Glomerular visceral epithelial cell (primary cell): ENCODE results near the gene DHX16.

Source experiments
- DNase-seq: peaks from one replicate; pipeline ENCODE4 v3.0.0-alpha.2; 2016; ENCODE audit errors: extremely low spot score

The DHX16 gene

DNA sequence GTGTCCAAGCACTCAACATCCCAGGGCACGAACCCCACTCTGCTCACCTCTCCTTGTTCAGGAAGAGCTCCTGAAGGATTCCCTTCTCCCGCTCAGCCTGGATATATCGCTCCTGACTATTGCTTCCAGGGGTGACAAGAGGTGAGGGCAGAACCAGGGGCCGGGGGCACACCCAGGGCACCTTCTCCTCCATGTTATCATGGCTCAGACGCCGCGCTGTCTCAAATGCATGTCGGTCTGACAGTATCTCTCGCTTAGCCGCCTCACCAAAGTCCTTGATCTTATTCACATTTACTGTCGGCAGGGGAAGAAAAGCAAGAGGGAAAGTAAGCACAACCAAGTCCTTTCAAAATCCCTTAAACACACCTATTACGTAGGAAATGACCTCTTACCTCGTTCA is 68.8 kb downstream of the DHX16 start:
- DNase-seq: no peak
